IPS DF 6.9 (cell line): Measurements from ENCODE around the gene MED6.
A peak's percentile ranks its signal among the peaks of the same experiment; 100 is the strongest.

Source experiments
- DNase-seq: peaks from one replicate; pipeline ENCODE4 v3.0.0-alpha.2; 2013; ENCODE audit warnings: low read depth, low spot score
- H3K27ac ChIP-seq: one replicate; pipeline ENCODE4 v1.5.1; 2013; ENCODE audit warnings: low read length, control low read depth
- H3K27me3 ChIP-seq: 2 replicates; pipeline ENCODE4 v1.6.1; 2013; ENCODE audit warnings: mild to moderate bottlenecking, low read length; ENCODE audit not compliant: control insufficient read depth, insufficient read depth
- H3K36me3 ChIP-seq: 2 replicates; pipeline ENCODE4 v1.6.1; 2013; ENCODE audit warnings: low read length; ENCODE audit not compliant: control insufficient read depth, insufficient read depth
- H3K4me1 ChIP-seq: 2 replicates; pipeline ENCODE4 v1.6.1; 2013; ENCODE audit warnings: low read length; ENCODE audit not compliant: control insufficient read depth, insufficient read depth
- H3K4me3 ChIP-seq: 2 replicates; pipeline ENCODE4 v1.5.1; 2013; ENCODE audit warnings: mild to moderate bottlenecking, low read length
- H3K9me3 ChIP-seq: 2 replicates; pipeline ENCODE4 v1.6.1; 2013; ENCODE audit warnings: low read length, inconsistent platforms; ENCODE audit not compliant: control insufficient read depth, insufficient read depth
- WGBS: extraction: QIAGEN DNeasy Blood & Tissue Kit; methylation state at CpG from one replicate; pipeline ENCODE4 v1.1.7; 2013; ENCODE audit warnings: mixed read lengths, missing lambda C conversion rate; ENCODE audit not compliant: insufficient read length, insufficient coverage; 5-methylcytosine and 5-hydroxymethylcytosine counted together

MED6 gene

DNA sequence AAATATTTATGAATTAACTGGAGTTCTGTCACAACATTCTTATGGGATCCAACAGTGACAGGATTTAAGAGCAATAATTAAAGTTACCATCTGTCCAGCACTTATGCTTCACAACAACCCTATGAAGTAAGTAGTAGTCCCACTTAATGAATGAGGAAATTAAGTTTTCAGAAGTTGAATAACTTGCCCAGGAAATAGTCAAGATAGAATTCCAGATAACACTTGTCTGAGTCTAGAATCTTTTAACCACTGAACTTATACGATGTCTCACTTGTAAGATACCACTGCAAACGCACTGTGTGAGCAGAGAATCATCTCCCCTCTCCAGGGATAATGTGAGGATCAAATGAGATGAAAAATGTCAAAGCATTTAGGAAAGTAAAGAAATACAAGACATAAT is 38.0 kb upstream of the MED6 start:
- peaks cover 1% of the 10 kb centered on the region; the same call in 1 of the 2 replicates for H3K4me1 ChIP-seq
- H3K4me3 ChIP-seq = no peak overlapping the region
- WGBS = no CpG with 5 or more reads among the region's 2 CpGs
- no peaks in the 10 kb centered on the region for H3K27me3 ChIP-seq
- H3K9me3 ChIP-seq = no peaks in the 10 kb centered on the region
- H3K27ac ChIP-seq = no peak overlapping the region
- DNase-seq = no peak
- peaks cover 2% of the 10 kb centered on the region; the same call in 1 of the 2 replicates for H3K36me3 ChIP-seq

DNA sequence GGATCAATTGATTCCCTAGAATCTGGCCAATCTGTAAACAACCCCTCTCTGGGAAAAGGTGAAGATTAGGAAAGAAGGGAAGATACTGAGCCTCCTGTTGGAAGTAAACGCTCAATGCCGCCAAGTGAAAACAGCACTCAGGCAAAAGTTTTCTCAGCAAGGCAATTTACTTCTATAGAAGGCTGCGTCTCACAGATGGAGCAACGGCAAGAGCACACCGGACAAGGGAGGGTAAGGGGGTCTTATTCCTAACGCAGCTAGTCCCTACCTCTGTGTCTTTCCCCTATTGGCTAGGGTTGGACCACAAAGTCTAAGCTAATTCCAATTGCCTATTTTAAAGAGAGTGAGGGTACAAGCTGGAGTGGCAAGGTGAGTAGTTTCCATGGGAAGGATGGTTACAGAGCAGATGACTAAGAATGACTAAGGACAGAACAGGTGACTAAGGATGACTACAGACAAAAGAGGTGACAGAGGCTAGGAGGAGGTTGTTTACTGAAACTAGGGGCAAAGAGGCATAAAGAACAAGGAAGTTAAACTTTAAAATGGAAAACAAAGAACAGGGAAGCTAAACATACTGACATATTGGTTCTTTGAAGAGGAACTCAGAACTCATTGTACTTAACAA is 35.6 kb upstream of the MED6 start:
- H3K27me3 ChIP-seq = no peaks in the 10 kb centered on the region
- no peak overlapping the region for H3K4me3 ChIP-seq
- no peaks in the 10 kb centered on the region for H3K4me1 ChIP-seq
- WGBS = no CpG with 5 or more reads among the region's 6 CpGs
- no peak for DNase-seq
- no peaks in the 10 kb centered on the region for H3K9me3 ChIP-seq
- H3K27ac ChIP-seq = no peak overlapping the region
- peaks cover 2% of the 10 kb centered on the region; the same call in 1 of the 2 replicates for H3K36me3 ChIP-seq

DNA sequence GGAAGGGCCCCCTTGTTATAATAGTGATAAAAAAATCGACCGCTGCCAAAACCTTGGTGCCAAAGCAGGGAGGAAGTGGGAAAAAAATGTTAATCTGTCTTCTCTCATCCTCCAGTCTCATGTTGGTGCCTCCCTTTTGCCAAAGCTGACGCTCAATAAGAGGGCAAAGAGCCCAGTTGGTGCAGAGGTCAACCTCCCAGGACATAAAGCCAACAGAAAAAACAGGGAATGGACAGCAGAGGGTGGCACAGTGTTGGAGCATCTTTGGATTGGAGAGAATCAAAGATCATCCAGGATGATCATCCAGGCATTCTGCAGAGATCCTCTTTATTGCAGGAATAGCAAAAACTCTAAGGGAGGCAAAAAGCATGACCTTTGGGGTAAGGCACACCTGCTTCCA is 31.5 kb upstream of the MED6 start:
- no peak overlapping the region for H3K4me3 ChIP-seq
- no peaks in the 10 kb centered on the region; the same call in 1 of the 2 replicates for H3K9me3 ChIP-seq
- H3K27ac ChIP-seq = no peak overlapping the region
- DNase-seq = no peak
- H3K27me3 ChIP-seq = no peaks in the 10 kb centered on the region
- no peaks in the 10 kb centered on the region; the same call in 1 of the 2 replicates for H3K36me3 ChIP-seq
- WGBS = no CpG with 5 or more reads among the region's 3 CpGs
- no peaks in the 10 kb centered on the region for H3K4me1 ChIP-seq

DNA sequence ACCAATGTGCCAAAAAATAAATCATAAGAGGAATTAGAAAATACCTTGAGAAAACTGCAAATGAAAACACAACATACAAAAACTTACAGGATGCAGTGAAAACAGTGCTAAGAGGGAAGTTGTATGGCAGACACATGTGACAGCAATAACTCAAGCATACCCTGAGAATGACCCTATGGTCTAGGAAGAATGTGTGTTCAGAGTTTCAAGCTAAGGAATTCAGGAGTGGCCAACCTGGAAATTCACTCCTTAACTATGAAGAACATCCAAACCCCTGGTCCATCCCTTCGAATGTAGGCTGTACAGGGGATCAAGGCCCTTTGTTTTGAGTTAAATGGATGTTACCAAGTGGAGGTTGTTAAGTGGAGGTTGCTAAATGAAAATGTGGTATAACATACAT is 24.5 kb upstream of the MED6 start:
- no CpG with 5 or more reads among the region's 1 CpG for WGBS
- Histone ChIP-seq H3K36me3 (no peaks in the 10 kb centered on the region), H3K9me3 (peaks cover 2% of the 10 kb centered on the region; the same call in 1 of the 2 replicates), H3K27me3 (no peaks in the 10 kb centered on the region), H3K4me3 (no peak overlapping the region), H3K27ac (no peak overlapping the region), H3K4me1 (no peaks in the 10 kb centered on the region)
- no peak for DNase-seq

DNA sequence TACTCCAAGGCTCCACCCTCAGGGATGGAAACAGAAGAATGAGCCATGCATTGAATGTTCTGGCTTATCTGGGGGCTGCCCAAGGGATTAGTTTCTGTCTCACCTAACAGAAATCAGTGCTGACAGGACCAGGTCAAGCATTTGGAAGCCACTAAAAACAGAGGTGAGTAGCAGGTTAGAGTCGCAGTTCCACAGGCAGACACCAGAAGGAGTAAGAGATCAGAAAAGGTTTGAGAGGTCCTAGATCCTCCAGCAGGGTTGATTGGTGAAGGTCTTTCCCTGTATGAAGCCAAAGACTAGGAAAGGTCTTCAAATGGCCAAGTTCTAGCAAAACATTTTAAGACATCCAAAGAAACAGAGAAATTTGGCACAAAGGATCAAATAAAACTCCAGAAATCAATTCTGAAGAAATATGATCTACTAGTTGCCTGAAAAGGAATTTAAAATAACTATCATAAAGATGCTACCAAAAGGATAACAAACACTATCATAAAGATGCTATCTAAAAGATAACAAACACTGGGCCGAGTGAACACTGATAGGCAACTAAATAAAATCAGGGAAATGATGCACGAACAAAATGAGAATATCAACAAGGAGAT is 21.8 kb upstream of the MED6 start:
- H3K27ac ChIP-seq = no peak overlapping the region
- DNase-seq = peak; percentile 55
- no peaks in the 10 kb centered on the region for H3K36me3 ChIP-seq
- WGBS = no CpG with 5 or more reads among the region's 3 CpGs
- H3K4me3 ChIP-seq = no peak overlapping the region
- H3K27me3 ChIP-seq = no peaks in the 10 kb centered on the region
- H3K9me3 ChIP-seq = peaks cover 2% of the 10 kb centered on the region; the same call in 1 of the 2 replicates
- no peaks in the 10 kb centered on the region for H3K4me1 ChIP-seq

DNA sequence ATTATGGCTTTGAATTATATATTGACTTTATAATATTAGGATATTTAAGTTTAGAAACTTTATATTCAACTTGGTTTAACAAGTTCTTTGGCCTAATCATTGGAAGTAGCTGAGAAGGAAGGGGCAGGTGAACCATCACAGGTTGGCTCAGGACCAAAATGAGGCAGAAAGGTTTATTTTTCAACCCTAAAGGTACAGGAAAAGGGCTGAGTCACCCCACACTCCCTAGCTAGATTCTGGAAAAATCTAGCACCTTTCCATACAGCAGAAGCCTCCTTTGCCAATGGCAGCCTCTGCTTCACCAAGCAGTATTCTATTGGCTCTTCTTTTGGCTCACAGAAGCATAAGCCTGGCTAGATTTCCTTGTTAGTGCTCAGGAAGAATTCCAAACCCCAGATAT is 19.3 kb upstream of the MED6 start:
- Histone ChIP-seq H3K9me3 (no peaks in the 10 kb centered on the region), H3K27me3 (no peaks in the 10 kb centered on the region), H3K36me3 (no peaks in the 10 kb centered on the region), H3K4me3 (no peak overlapping the region), H3K27ac (no peak overlapping the region), H3K4me1 (no peaks in the 10 kb centered on the region)
- DNase-seq = no peak

DNA sequence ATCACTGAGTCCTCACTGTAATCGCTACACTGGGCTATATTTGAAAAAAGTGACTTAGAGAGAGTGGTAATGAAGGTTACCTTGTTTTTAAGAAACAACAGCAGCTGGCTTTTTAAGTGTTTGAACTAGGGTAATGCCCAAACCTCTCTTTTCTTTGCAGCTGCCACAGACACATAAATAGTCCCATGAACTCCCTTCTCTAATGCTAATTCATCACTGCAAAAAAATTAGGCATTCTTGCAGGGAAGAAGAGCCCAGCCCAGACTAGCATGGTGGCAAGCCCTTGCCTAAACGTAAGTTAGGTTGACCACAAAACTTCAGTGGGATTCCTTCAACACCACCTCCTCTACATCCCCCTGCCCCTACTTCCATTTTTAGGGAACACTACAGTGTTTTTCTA is 17.9 kb upstream of the MED6 start:
- no peaks in the 10 kb centered on the region for H3K36me3 ChIP-seq
- no CpG with 5 or more reads among the region's 2 CpGs for whole genome bisulfite sequencing
- H3K27me3 ChIP-seq = no peaks in the 10 kb centered on the region
- no peak overlapping the region for H3K27ac ChIP-seq
- no peak overlapping the region for H3K4me3 ChIP-seq
- DNase-seq = no peak
- no peaks in the 10 kb centered on the region for H3K9me3 ChIP-seq
- H3K4me1 ChIP-seq = no peaks in the 10 kb centered on the region

DNA sequence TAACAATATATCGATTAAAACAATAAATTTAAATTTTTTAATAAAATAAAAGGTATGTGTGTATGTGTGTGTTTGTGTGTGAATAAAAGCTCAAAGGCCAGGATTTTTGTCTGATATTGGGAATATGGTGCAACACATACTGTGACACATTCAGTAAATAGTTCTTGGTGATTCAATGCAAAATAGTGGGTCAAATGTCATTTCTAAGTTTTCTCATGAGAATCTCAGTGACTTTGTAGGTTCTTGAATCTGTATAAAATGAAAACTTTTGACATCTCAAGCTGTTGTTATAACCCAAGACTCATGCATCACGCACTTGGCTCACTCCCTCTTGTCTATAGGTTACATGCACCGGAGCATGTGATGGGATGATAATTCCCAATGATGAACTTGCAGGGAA is 16.2 kb upstream of the MED6 start:
- no peaks in the 10 kb centered on the region for H3K36me3 ChIP-seq
- H3K4me1 ChIP-seq = no peaks in the 10 kb centered on the region
- no peaks in the 10 kb centered on the region for H3K9me3 ChIP-seq
- no peak overlapping the region for H3K27ac ChIP-seq
- DNase-seq = no peak
- H3K27me3 ChIP-seq = no peaks in the 10 kb centered on the region
- 100% methylated on average over 1 of the region's 3 CpGs for WGBS
- H3K4me3 ChIP-seq = no peak overlapping the region

DNA sequence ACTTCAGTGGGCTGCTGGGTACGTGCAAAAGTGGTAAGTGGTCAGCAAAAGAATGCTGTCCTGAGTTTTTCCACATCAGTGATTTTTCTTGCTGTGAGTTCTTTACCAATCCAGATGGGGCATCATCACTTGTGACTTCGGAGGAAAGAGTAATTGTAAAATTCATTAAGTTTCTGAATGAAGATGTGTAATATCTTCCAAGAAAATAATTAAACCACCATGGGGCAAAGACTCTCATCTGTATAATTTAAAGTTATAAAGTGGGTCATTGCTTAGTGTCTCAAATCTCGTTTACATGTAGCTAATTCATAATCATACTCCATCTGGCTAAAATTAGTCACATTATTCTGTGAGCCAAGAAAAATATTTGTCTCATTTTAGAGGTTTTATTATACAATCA is 10.8 kb upstream of the MED6 start:
- no peak for DNase-seq
- Histone ChIP-seq H3K27ac (no peak overlapping the region), H3K4me1 (no peaks in the 10 kb centered on the region), H3K4me3 (no peak overlapping the region), H3K9me3 (no peaks in the 10 kb centered on the region), H3K36me3 (no peaks in the 10 kb centered on the region), H3K27me3 (no peaks in the 10 kb centered on the region)
- WGBS = no CpG with 5 or more reads among the region's 3 CpGs

DNA sequence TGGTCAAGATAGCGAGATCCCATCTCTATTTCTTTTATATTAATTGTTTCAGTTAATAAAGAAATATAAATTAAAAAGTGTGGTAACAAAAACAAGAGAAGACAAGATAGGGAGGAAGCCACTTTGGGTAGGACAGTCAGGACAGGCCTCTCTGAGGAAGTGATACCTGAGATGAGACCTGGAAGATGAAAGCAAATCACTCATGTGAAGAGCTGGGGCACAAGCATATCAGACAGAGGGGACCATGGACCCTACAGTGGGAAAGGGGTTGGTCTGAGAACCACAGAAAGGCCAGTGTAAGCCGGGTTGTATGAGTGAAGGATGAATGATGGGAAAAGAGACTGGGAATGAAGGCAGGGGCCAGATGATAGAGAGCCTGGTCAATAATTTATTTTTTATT is 1.8 kb upstream of the MED6 start:
- Histone ChIP-seq H3K27me3 (no peaks in the 10 kb centered on the region), H3K4me3 (no peak overlapping the region), H3K27ac (no peak overlapping the region), H3K9me3 (no peaks in the 10 kb centered on the region), H3K4me1 (no peaks in the 10 kb centered on the region), H3K36me3 (no peaks in the 10 kb centered on the region)
- no peak for DNase-seq
- no CpG with 5 or more reads among the region's 2 CpGs for WGBS

DNA sequence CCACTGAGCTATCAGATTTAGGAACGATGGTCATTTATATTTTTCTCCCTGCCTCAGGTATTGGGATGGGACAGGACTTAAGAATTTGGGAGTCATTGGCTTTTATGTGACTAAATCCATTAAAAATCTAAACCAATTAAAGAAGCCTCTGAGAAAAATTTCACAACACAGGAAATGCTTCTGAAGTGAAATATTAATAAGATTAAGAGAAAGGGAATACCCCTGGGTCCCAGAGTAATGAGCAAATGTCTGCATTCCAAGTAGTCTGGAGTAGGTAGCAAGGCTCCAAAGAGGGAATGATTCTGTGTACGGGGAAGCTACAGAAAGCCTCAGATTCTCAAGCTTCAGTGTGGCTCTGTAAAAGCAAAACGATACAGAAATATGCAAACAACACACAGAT is 707 bp upstream of the MED6 start:
- DNase-seq = no peak
- no peaks in the 10 kb centered on the region for H3K27me3 ChIP-seq

More for the DNA sequence above, 707 bp upstream of the MED6 start:
- WGBS = no CpG with 5 or more reads among the region's 3 CpGs
- Histone ChIP-seq H3K4me1 (no peaks in the 10 kb centered on the region), H3K36me3 (peaks cover 2% of the 10 kb centered on the region; the same call in 1 of the 2 replicates), H3K9me3 (no peaks in the 10 kb centered on the region), H3K27ac (no peak overlapping the region), H3K4me3 (peak overlapping the region; percentile 46; the same call in 1 of the 2 replicates)
